KMS-11 (cell line): Measurements from ENCODE around the gene CPZ.

ENCODE experiments used
- H2AFZ ChIP-seq: fragments of 200-600 bp; sonication (generic); 2 replicates; pipeline ENCODE4 v1.6.1; 2016; ENCODE audit warnings: antibody characterized with exemption, mixed run types, low read depth
- H3K27ac ChIP-seq: fragments of 200-600 bp; sonication (generic); 2 replicates; pipeline ENCODE4 v1.6.1; 2016; ENCODE audit warnings: mild to moderate bottlenecking, mixed run types
- H3K27me3 ChIP-seq: fragments of 200-600 bp; sonication (generic); 2 replicates; pipeline ENCODE4 v1.6.1; 2017; ENCODE audit warnings: mild to moderate bottlenecking, low read depth, mixed run types, moderate library complexity; ENCODE audit not compliant: insufficient read depth
- H3K36me3 ChIP-seq: fragments of 200-600 bp; sonication (generic); 2 replicates; pipeline ENCODE4 v1.6.1; 2017; ENCODE audit warnings: mild to moderate bottlenecking, mixed run types; ENCODE audit not compliant: insufficient read depth
- H3K4me1 ChIP-seq: fragments of 200-600 bp; sonication (generic); 2 replicates; pipeline ENCODE4 v1.6.1; 2016; ENCODE audit warnings: mild to moderate bottlenecking, low read depth, mixed run types; ENCODE audit not compliant: poor library complexity, severe bottlenecking
- H3K4me2 ChIP-seq: fragments of 200-600 bp; sonication (generic); 2 replicates; pipeline ENCODE4 v1.7.0; 2016; ENCODE audit warnings: mild to moderate bottlenecking, mixed run types
- H3K4me3 ChIP-seq: fragments of 200-600 bp; sonication (generic); IDR thresholded peaks from 2 replicates; pipeline ENCODE4 v1.6.1; 2017; ENCODE audit warnings: low read depth, low read length, mixed read lengths; ENCODE audit not compliant: insufficient read depth
- H3K79me2 ChIP-seq: fragments of 200-600 bp; sonication (generic); 2 replicates; pipeline ENCODE4 v1.6.1; 2016; ENCODE audit warnings: low read depth, mixed run types; ENCODE audit not compliant: insufficient read depth
- H3K9ac ChIP-seq: fragments of 200-600 bp; sonication (generic); 2 replicates; pipeline ENCODE4 v1.6.1; 2016; ENCODE audit warnings: mild to moderate bottlenecking, mixed run types
- H4K20me1 ChIP-seq: fragments of 200-600 bp; sonication (generic); 2 replicates; pipeline ENCODE4 v1.6.1; 2016; ENCODE audit warnings: mild to moderate bottlenecking, mixed run types; ENCODE audit not compliant: insufficient read depth
- CTCF ChIP-seq: fragments of 200-600 bp; sonication (generic); conservative IDR thresholded peaks from 2 replicates; pipeline ENCODE4 v1.6.1; 2017; ENCODE audit warnings: low read depth, mild to moderate bottlenecking, antibody characterized with exemption, low read length, moderate library complexity, mixed read lengths

The CPZ gene

GRCh38 chr4:8558080-8558960 is 34.2 kb upstream of the CPZ start:
- Histone ChIP-seq H3K27me3 (no peaks in the 10 kb centered on the region), H3K27ac (no peak overlapping the region), H4K20me1 (no peaks in the 10 kb centered on the region), H3K36me3 (no peaks in the 10 kb centered on the region), H3K79me2 (no peaks in the 10 kb centered on the region), H3K4me3 (no peak overlapping the region), H3K4me2 (no peak overlapping the region), H2AFZ (no peak overlapping the region), H3K4me1 (no peaks in the 10 kb centered on the region), H3K9ac (no peak overlapping the region)
- TF ChIP-seq CTCF = no peak

GRCh38 chr4:8559011-8559410 is 33.6 kb upstream of the CPZ start:
- TF ChIP-seq CTCF = no peak
- H3K27me3 ChIP-seq = no peaks in the 10 kb centered on the region
- no peak overlapping the region for H3K9ac ChIP-seq
- no peak overlapping the region for H3K4me2 ChIP-seq
- H3K4me3 ChIP-seq = no peak overlapping the region
- no peak overlapping the region for H2AFZ ChIP-seq
- H3K79me2 ChIP-seq = no peaks in the 10 kb centered on the region
- H4K20me1 ChIP-seq = no peaks in the 10 kb centered on the region
- no peaks in the 10 kb centered on the region for H3K36me3 ChIP-seq
- no peaks in the 10 kb centered on the region for H3K4me1 ChIP-seq
- H3K27ac ChIP-seq = no peak overlapping the region

- no peaks in the 10 kb centered on the region for H3K79me2 ChIP-seq
- H3K9ac ChIP-seq = no peak overlapping the region
- H3K4me3 ChIP-seq = no peak overlapping the region
- no peak overlapping the region for H3K27ac ChIP-seq
- H2AFZ ChIP-seq = no peak overlapping the region
- H3K4me1 ChIP-seq = no peaks in the 10 kb centered on the region
- no peak for TF ChIP-seq CTCF
- no peak overlapping the region for H3K4me2 ChIP-seq
- H3K36me3 ChIP-seq = no peaks in the 10 kb centered on the region
- H4K20me1 ChIP-seq = no peaks in the 10 kb centered on the region
- no peaks in the 10 kb centered on the region for H3K27me3 ChIP-seq
These were observed 32.9 kb upstream of the CPZ start for GRCh38 chr4:8559524-8560264.

- Histone ChIP-seq H3K27me3 (no peaks in the 10 kb centered on the region), H3K4me2 (no peak overlapping the region), H3K79me2 (no peaks in the 10 kb centered on the region), H4K20me1 (no peaks in the 10 kb centered on the region), H3K4me1 (no peaks in the 10 kb centered on the region), H3K27ac (no peak overlapping the region), H2AFZ (no peak overlapping the region), H3K9ac (no peak overlapping the region), H3K36me3 (no peaks in the 10 kb centered on the region), H3K4me3 (no peak overlapping the region)
- TF ChIP-seq CTCF = no peak
These were observed 32.1 kb upstream of the CPZ start for GRCh38 chr4:8560265-8561047.
